Activated CD4-positive, alpha-beta T cell treated with anti-CD3 and anti-CD28 coated beads for 1 hour (primary cell): ENCODE data around the gene GRAMD4.
"Not testable (repeated sequence)": the region's sequence is repeated elsewhere in the genome, so short reads cannot be mapped to it uniquely, and the experiment has no call there.

Experiments used
- DNase-seq: peaks from one replicate; pipeline ENCODE4 v3.0.0-alpha.2; 2020

GRAMD4 gene

GRCh38 chr22:46639843-46640242 lies 19.7 kb downstream of the GRAMD4 start:
- DNase-seq: no peak

GRCh38 chr22:46640293-46641055 lies 20.3 kb downstream of the GRAMD4 start:
- no peak for DNase-seq

- no peak for DNase-seq
Observed at GRCh38 chr22:46641811-46642266, 21.7 kb downstream of the GRAMD4 start.

- DNase-seq: not testable (repeated sequence)
Observed at GRCh38 chr22:46642840-46643480, 22.8 kb downstream of the GRAMD4 start.

- DNase-seq: no peak
Observed at GRCh38 chr22:46646531-46647215, 26.5 kb downstream of the GRAMD4 start.

GRCh38 chr22:46648225-46648820 lies 28.1 kb downstream of the GRAMD4 start:
- DNase-seq: not testable (repeated sequence)

GRCh38 chr22:46649141-46650077 lies 29.2 kb downstream of the GRAMD4 start:
- DNase-seq: no peak

- DNase-seq: no peak
Observed at GRCh38 chr22:46650078-46650810, 30.1 kb downstream of the GRAMD4 start.

- no peak for DNase-seq
Observed at GRCh38 chr22:46651316-46651715, 31.1 kb downstream of the GRAMD4 start.

- DNase-seq: no peak
Observed at GRCh38 chr22:46652081-46652846, 32.1 kb downstream of the GRAMD4 start.

- no peak for DNase-seq
Observed at GRCh38 chr22:46652847-46653331, 32.7 kb downstream of the GRAMD4 start.

GRCh38 chr22:46653596-46653995 lies 33.4 kb downstream of the GRAMD4 start:
- DNase-seq: no peak

GRCh38 chr22:46654426-46654825 lies 34.2 kb downstream of the GRAMD4 start:
- DNase-seq: no peak

GRCh38 chr22:46654927-46655595 lies 34.9 kb downstream of the GRAMD4 start:
- no peak for DNase-seq

GRCh38 chr22:46655861-46656608 lies 35.8 kb downstream of the GRAMD4 start:
- DNase-seq: no peak

- DNase-seq: no peak
Observed at GRCh38 chr22:46656856-46657654, 36.9 kb downstream of the GRAMD4 start.

GRCh38 chr22:46657655-46657953 lies 37.4 kb downstream of the GRAMD4 start:
- no peak for DNase-seq
